Measurements from ENCODE around the gene DNAJB11.

DNAJB11 gene

GRCh38 chr3:186594591-186595113 lies 24.1 kb downstream of the DNAJB11 start:
- Mint-ChIP-seq H3K27ac (no peak overlapping the region), H3K4me1 (ENCODE audit: low read depth) (peaks cover 5% of the 10 kb centered on the region), H3K36me3 (ENCODE audit: low read depth) (no peaks in the 10 kb centered on the region), H3K9me3 (no peaks in the 10 kb centered on the region), H3K27me3 (peaks cover 5% of the 10 kb centered on the region), H3K4me3 (no peak overlapping the region)
- intact Hi-C loops (cut with micrococcal nuclease): no loop called here

- H3K27me3 Mint-ChIP-seq: peaks cover 5% of the 10 kb centered on the region
- intact Hi-C loops (cut with micrococcal nuclease): no loop called here
- H3K4me3 Mint-ChIP-seq: no peak overlapping the region
- H3K9me3 Mint-ChIP-seq: no peaks in the 10 kb centered on the region
- H3K36me3 Mint-ChIP-seq (ENCODE audit: low read depth): no peaks in the 10 kb centered on the region
- no peak overlapping the region for H3K27ac Mint-ChIP-seq
- H3K4me1 Mint-ChIP-seq (ENCODE audit: low read depth): peaks cover 5% of the 10 kb centered on the region
Measured at GRCh38 chr3:186596568-186597287, 26.2 kb downstream of the DNAJB11 start.

GRCh38 chr3:186598108-186598784 lies 27.7 kb downstream of the DNAJB11 start:
- no peaks in the 10 kb centered on the region for H3K9me3 Mint-ChIP-seq
- peaks cover 5% of the 10 kb centered on the region for H3K27me3 Mint-ChIP-seq
- intact Hi-C loops (cut with micrococcal nuclease): no loop called here
- H3K4me3 Mint-ChIP-seq: no peak overlapping the region
- peaks cover 5% of the 10 kb centered on the region for H3K4me1 Mint-ChIP-seq (ENCODE audit: low read depth)
- no peaks in the 10 kb centered on the region for H3K36me3 Mint-ChIP-seq (ENCODE audit: low read depth)
- no peak overlapping the region for H3K27ac Mint-ChIP-seq

- Mint-ChIP-seq H3K9me3 (no peaks in the 10 kb centered on the region), H3K4me1 (ENCODE audit: low read depth) (peaks cover 5% of the 10 kb centered on the region), H3K27me3 (peaks cover 5% of the 10 kb centered on the region), H3K4me3 (no peak overlapping the region), H3K27ac (no peak overlapping the region), H3K36me3 (ENCODE audit: low read depth) (no peaks in the 10 kb centered on the region)
- intact Hi-C loops (cut with micrococcal nuclease): no loop called here
Measured at GRCh38 chr3:186598794-186599141, 28.2 kb downstream of the DNAJB11 start.

GRCh38 chr3:186599142-186599784 lies 28.7 kb downstream of the DNAJB11 start:
- H3K27me3 Mint-ChIP-seq: peaks cover 5% of the 10 kb centered on the region
- H3K9me3 Mint-ChIP-seq: no peaks in the 10 kb centered on the region

GRCh38 chr3:186599785-186600166 lies 29.3 kb downstream of the DNAJB11 start:
- Mint-ChIP-seq H3K9me3 (no peaks in the 10 kb centered on the region), H3K27me3 (peaks cover 5% of the 10 kb centered on the region), H3K27ac (no peak overlapping the region), H3K4me1 (ENCODE audit: low read depth) (peaks cover 5% of the 10 kb centered on the region), H3K4me3 (no peak overlapping the region), H3K36me3 (ENCODE audit: low read depth) (no peaks in the 10 kb centered on the region)
- intact Hi-C loops (cut with micrococcal nuclease): no loop called here

More at GRCh38 chr3:186599142-186599784, 28.7 kb downstream of the DNAJB11 start:
- Mint-ChIP-seq H3K4me1 (ENCODE audit: low read depth) (peaks cover 5% of the 10 kb centered on the region), H3K36me3 (ENCODE audit: low read depth) (no peaks in the 10 kb centered on the region), H3K27ac (no peak overlapping the region), H3K4me3 (no peak overlapping the region)
- intact Hi-C loops (cut with micrococcal nuclease): no loop called here

- no peaks in the 10 kb centered on the region for H3K9me3 Mint-ChIP-seq
- intact Hi-C loops (cut with micrococcal nuclease): no loop called here
- peaks cover 5% of the 10 kb centered on the region for H3K4me1 Mint-ChIP-seq (ENCODE audit: low read depth)
- H3K36me3 Mint-ChIP-seq (ENCODE audit: low read depth): no peaks in the 10 kb centered on the region
- peaks cover 5% of the 10 kb centered on the region for H3K27me3 Mint-ChIP-seq
- no peak overlapping the region for H3K27ac Mint-ChIP-seq
- no peak overlapping the region for H3K4me3 Mint-ChIP-seq
Measured at GRCh38 chr3:186600896-186601295, 30.4 kb downstream of the DNAJB11 start.

GRCh38 chr3:186603159-186603558 lies 32.6 kb downstream of the DNAJB11 start:
- no peaks in the 10 kb centered on the region for H3K27me3 Mint-ChIP-seq
- H3K36me3 Mint-ChIP-seq (ENCODE audit: low read depth): no peaks in the 10 kb centered on the region
- no peak overlapping the region for H3K27ac Mint-ChIP-seq
- no peak overlapping the region for H3K4me3 Mint-ChIP-seq
- intact Hi-C loops (cut with micrococcal nuclease): no loop called here
- no peaks in the 10 kb centered on the region for H3K4me1 Mint-ChIP-seq (ENCODE audit: low read depth)
- H3K9me3 Mint-ChIP-seq: no peaks in the 10 kb centered on the region

- no peak overlapping the region for H3K27ac Mint-ChIP-seq
- no peaks in the 10 kb centered on the region for H3K4me1 Mint-ChIP-seq (ENCODE audit: low read depth)
- intact Hi-C loops (cut with micrococcal nuclease): no loop called here
- no peak overlapping the region for H3K4me3 Mint-ChIP-seq
- no peaks in the 10 kb centered on the region for H3K27me3 Mint-ChIP-seq
- H3K36me3 Mint-ChIP-seq (ENCODE audit: low read depth): no peaks in the 10 kb centered on the region
- no peaks in the 10 kb centered on the region for H3K9me3 Mint-ChIP-seq
Measured at GRCh38 chr3:186605078-186605477, 34.6 kb downstream of the DNAJB11 start.

GRCh38 chr3:186605561-186606545 lies 35.3 kb downstream of the DNAJB11 start:
- Mint-ChIP-seq H3K9me3 (no peaks in the 10 kb centered on the region), H3K27ac (no peak overlapping the region), H3K36me3 (ENCODE audit: low read depth) (no peaks in the 10 kb centered on the region), H3K4me3 (no peak overlapping the region), H3K27me3 (no peaks in the 10 kb centered on the region), H3K4me1 (ENCODE audit: low read depth) (no peaks in the 10 kb centered on the region)
- intact Hi-C loops (cut with micrococcal nuclease): no loop called here

- peaks cover 15% of the 10 kb centered on the region for H3K27me3 Mint-ChIP-seq
- H3K36me3 Mint-ChIP-seq (ENCODE audit: low read depth): no peaks in the 10 kb centered on the region
- no peaks in the 10 kb centered on the region for H3K4me1 Mint-ChIP-seq (ENCODE audit: low read depth)
- H3K9me3 Mint-ChIP-seq: no peaks in the 10 kb centered on the region
- intact Hi-C loops (cut with micrococcal nuclease): no loop called here
- no peak overlapping the region for H3K27ac Mint-ChIP-seq
- H3K4me3 Mint-ChIP-seq: no peak overlapping the region
Measured at GRCh38 chr3:186608624-186609215, 38.2 kb downstream of the DNAJB11 start.

- Mint-ChIP-seq H3K36me3 (ENCODE audit: low read depth) (no peaks in the 10 kb centered on the region), H3K27me3 (peaks cover 19% of the 10 kb centered on the region), H3K9me3 (no peaks in the 10 kb centered on the region), H3K4me3 (no peak overlapping the region), H3K4me1 (ENCODE audit: low read depth) (no peaks in the 10 kb centered on the region), H3K27ac (no peak overlapping the region)
- intact Hi-C loops (cut with micrococcal nuclease): no loop called here
Measured at GRCh38 chr3:186609247-186609868, 38.8 kb downstream of the DNAJB11 start.

GRCh38 chr3:186612065-186612464 lies 41.5 kb downstream of the DNAJB11 start:
- no peak overlapping the region for H3K4me3 Mint-ChIP-seq
- intact Hi-C loops (cut with micrococcal nuclease): loop anchor here (5.0 to 10.0 kb wide), 2 partner anchors 553 to 630 kb away; no protein-coding TSS in a partner anchor

More at GRCh38 chr3:186612065-186612464, 41.5 kb downstream of the DNAJB11 start:
- no peaks in the 10 kb centered on the region for H3K9me3 Mint-ChIP-seq
- no peak overlapping the region for H3K27ac Mint-ChIP-seq
- H3K4me1 Mint-ChIP-seq (ENCODE audit: low read depth): peaks cover 10% of the 10 kb centered on the region
- H3K27me3 Mint-ChIP-seq: peaks cover 31% of the 10 kb centered on the region
- H3K36me3 Mint-ChIP-seq (ENCODE audit: low read depth): no peaks in the 10 kb centered on the region

All from dendritic cell treated with granulocyte-macrophage colony-stimulating factor and Interleukin-4, amounts not matched to agents 40 ng/mL and 50 ng/mL, for 4 days (primary cell).